ENCODE results near the gene C1orf35. TPM values are rescaled to one million over a fixed set of nuclear protein-coding genes. Genes with fewer than 3 reads are reported as not detected.
A peak's percentile ranks its signal among the peaks of the same experiment; 100 is the strongest.

The C1orf35 gene
- total RNA-seq, 1 experiment from 2014 or later: 24.9 TPM

GRCh38 chr1:228088586-228089498 lies 14.3 kb downstream of the C1orf35 start:
- in situ Hi-C loops (cut with HindIII; ENCODE audit: low pct_unique_long_range_greater_than_20kb, low sequenced_read_pairs) (no loop called here), intact Hi-C loops (cut with micrococcal nuclease; ENCODE audit: unreplicated experiment) (no loop called here)
- H3K9me3 ChIP-seq (ENCODE audit: control insufficient read depth, insufficient read depth, low read depth, low read length): no peaks in the 10 kb centered on the region
- DNase-seq (ENCODE audit: low read depth, low spot score) (no peak), ATAC-seq (no peak)
- peaks cover 3% of the 10 kb centered on the region; the same call in 1 of the 2 replicates for H3K36me3 ChIP-seq (ENCODE audit: control insufficient read depth, insufficient read depth, low read length)
- no peak overlapping the region for H3K4me3 ChIP-seq (ENCODE audit: low read depth in 2 of 2, low read length in 2 of 2)
- BruUV-seq (replicated peaks): no TSS peak
- peaks cover 68% of the 10 kb centered on the region for H3K4me1 ChIP-seq (ENCODE audit: control insufficient read depth, insufficient read depth, low read length)
- no peak for TF ChIP-seq TCF7L2 (IDR thresholded peaks at IDR 0.05; ENCODE audit: low read depth, low read length)
- no peak for TF ChIP-seq CTCF (IDR thresholded peaks at IDR 0.05)
- no peak for TF ChIP-seq POLR2AphosphoS5 (IDR thresholded peaks at IDR 0.05; ENCODE audit: low read depth, low read length)
- TF ChIP-seq SIN3A (IDR thresholded peaks at IDR 0.05; ENCODE audit: borderline replicate concordance, insufficient read depth, low read depth, low read length): no peak
- no peak for TF ChIP-seq REST (IDR thresholded peaks at IDR 0.05; ENCODE audit: insufficient read depth in 1 of 2, low read depth in 2 of 2, low read length in 1 of 2)
- ChIA-PET CTCF (no interaction called here), POLR2A (no interaction called here)
- H3K27ac ChIP-seq (ENCODE audit: low read length): peak overlapping the region; percentile 25; the same call in 1 of the 2 replicates
- H3K27me3 ChIP-seq (ENCODE audit: control insufficient read depth, insufficient read depth, low read length): no peaks in the 10 kb centered on the region

GRCh38 chr1:228087771-228088251 lies 15.3 kb downstream of the C1orf35 start:
- Histone ChIP-seq H3K27ac (ENCODE audit: low read length) (peak overlapping the region; percentile 39), H3K36me3 (ENCODE audit: control insufficient read depth, insufficient read depth, low read length) (peaks cover 7% of the 10 kb centered on the region; the same call in 1 of the 2 replicates), H3K9me3 (ENCODE audit: control insufficient read depth, insufficient read depth, low read depth, low read length) (no peaks in the 10 kb centered on the region), H3K27me3 (ENCODE audit: control insufficient read depth, insufficient read depth, low read length) (no peaks in the 10 kb centered on the region), H3K4me3 (ENCODE audit: low read depth in 2 of 2, low read length in 2 of 2) (peak overlapping the region in 1 of 2 experiments; percentile 25; a peak in 2 of 4 replicates), H3K4me1 (ENCODE audit: control insufficient read depth, insufficient read depth, low read length) (peaks cover 68% of the 10 kb centered on the region)
- in situ Hi-C loops (cut with HindIII; ENCODE audit: low pct_unique_long_range_greater_than_20kb, low sequenced_read_pairs) (no loop called here), intact Hi-C loops (cut with micrococcal nuclease; ENCODE audit: unreplicated experiment) (no loop called here)
- ChIA-PET CTCF (interaction anchor here (0.8 to 1.4 kb wide), 2 partner anchors 77 to 88 kb away, joined by 3 to 8 read pairs; no protein-coding TSS in a partner anchor), POLR2A (no interaction called here)
- TF ChIP-seq CTCF (IDR thresholded peaks at IDR 0.05) (no peak), TCF7L2 (IDR thresholded peaks at IDR 0.05; ENCODE audit: low read depth, low read length) (no peak), REST (IDR thresholded peaks at IDR 0.05; ENCODE audit: insufficient read depth in 1 of 2, low read depth in 2 of 2, low read length in 1 of 2) (no peak), SIN3A (IDR thresholded peaks at IDR 0.05; ENCODE audit: borderline replicate concordance, insufficient read depth, low read depth, low read length) (no peak), POLR2AphosphoS5 (IDR thresholded peaks at IDR 0.05; ENCODE audit: low read depth, low read length) (no peak)
- peak; percentile 52; the same call in 1 of the 2 replicates for ATAC-seq
- no TSS peak for BruUV-seq (replicated peaks)
- no peak for DNase-seq (ENCODE audit: low read depth, low spot score)
